ENCODE results near the gene ST8SIA1.

DNA sequence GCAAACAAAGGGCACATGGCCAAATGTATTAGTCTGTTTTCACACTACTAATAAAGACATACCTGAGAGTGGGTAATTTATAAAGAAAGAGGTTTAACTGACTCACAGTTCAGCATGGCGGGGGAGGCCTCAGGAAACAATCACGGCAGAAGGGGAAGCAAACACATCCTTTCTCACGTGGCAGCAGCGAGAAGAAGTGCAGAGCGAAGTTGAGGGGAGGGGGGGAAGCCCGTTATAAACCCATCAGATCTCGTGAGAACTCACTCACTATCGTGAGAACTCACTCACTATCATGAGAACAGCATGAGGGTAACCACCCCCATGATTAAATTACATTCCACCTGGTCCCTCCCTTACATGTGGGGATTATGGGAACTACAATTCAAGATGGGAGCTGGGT, 66.1 kb downstream of the ST8SIA1 start:
- TF ChIP-seq LEF1 (IDR thresholded peaks at IDR 0.05; ENCODE audit: borderline replicate concordance) (no peak), FOXK2 (IDR thresholded peaks at IDR 0.05) (no peak), SP1 (IDR thresholded peaks at IDR 0.05) (no peak), CTBP1 (IDR thresholded peaks at IDR 0.05; ENCODE audit: borderline replicate concordance) (no peak), TARDBP (IDR thresholded peaks at IDR 0.05) (no peak), NFRKB (IDR thresholded peaks at IDR 0.05) (no peak), HDGF (IDR thresholded peaks at IDR 0.05; ENCODE audit: borderline replicate concordance) (no peak), FOXM1 (IDR thresholded peaks at IDR 0.05; ENCODE audit: borderline replicate concordance) (no peak)
